ENCODE data around the gene ENPP3. TPM values are rescaled to one million over a fixed set of nuclear protein-coding genes. Genes with fewer than 3 reads are reported as not detected.

Gene ENPP3
- polyA plus RNA-seq, 1 of the 3 experiments (the other 2 are of a cell fraction) = not detected

GRCh38 chr6:131740161-131740560 lies 103.1 kb downstream of the ENPP3 start:
- no peak for DNase-seq
- CTCF ChIA-PET = no interaction called here
- H3K4me2 ChIP-seq = no peak overlapping the region

GRCh38 chr6:131741688-131742393 lies 104.7 kb downstream of the ENPP3 start:
- no peak overlapping the region for H3K4me2 ChIP-seq
- peaks cover 6% of the 10 kb centered on the region; the same call in 1 of the 2 replicates for H3K27me3 ChIP-seq (ENCODE audit: insufficient read depth)
- TF ChIP-seq PBX3 (IDR thresholded peaks at IDR 0.05) (no peak), SIN3A (IDR thresholded peaks at IDR 0.05; ENCODE audit: borderline replicate concordance, low read depth, low read length) (no peak), EP300 (IDR thresholded peaks at IDR 0.05; ENCODE audit: borderline replicate concordance in 1 of 2, low read depth in 1 of 2, low read length in 1 of 2) (no peak), TCF12 (IDR thresholded peaks at IDR 0.05) (no peak), RXRA (IDR thresholded peaks at IDR 0.05; ENCODE audit: borderline replicate concordance, low read depth) (no peak), FOXJ3 (CRISPR knock-in tag; IDR thresholded peaks at IDR 0.05) (no peak), MXI1 (IDR thresholded peaks at IDR 0.05; ENCODE audit: low read depth, low read length) (no peak), TEAD4 (IDR thresholded peaks at IDR 0.05; ENCODE audit: borderline replicate concordance, insufficient read depth) (no peak), FOXM1 (IDR thresholded peaks at IDR 0.05; ENCODE audit: low read depth) (no peak), RAD21 (IDR thresholded peaks at IDR 0.05; ENCODE audit: low read length) (no peak), FOSL2 (IDR thresholded peaks at IDR 0.05; ENCODE audit: borderline replicate concordance, low read depth) (no peak)
- DNase-seq = no peak
- no peaks in the 10 kb centered on the region for H3K9me2 ChIP-seq
- no peaks in the 10 kb centered on the region for H3K4me1 ChIP-seq (ENCODE audit: control insufficient read depth in 1 of 2, insufficient read depth in 2 of 2, low read depth in 1 of 2, low read length in 1 of 2)
- H2AFZ ChIP-seq (ENCODE audit: low read depth) = no peak overlapping the region
- H3K4me3 ChIP-seq (ENCODE audit: low read depth in 2 of 2, low read length in 1 of 2) = no peak overlapping the region
- WGBS (ENCODE audit: low lambda C conversion rate) = 1% methylated on average over 3 of the region's 3 CpGs
- no peak overlapping the region for H3K9ac ChIP-seq
- H3K27ac ChIP-seq (ENCODE audit: low read depth in 2 of 2, low read length in 1 of 2) = no peak overlapping the region
- no peaks in the 10 kb centered on the region for H4K20me1 ChIP-seq (ENCODE audit: insufficient read depth)
- H3F3A ChIP-seq (replicated peaks; ENCODE audit: insufficient read depth) = no peaks in the 10 kb centered on the region
- no peaks in the 10 kb centered on the region for H3K79me2 ChIP-seq (ENCODE audit: insufficient read depth)
- ChIA-PET POLR2A (no interaction called here), CTCF (no interaction called here)
- no peaks in the 10 kb centered on the region for H3K9me3 ChIP-seq
- H3K36me3 ChIP-seq (replicated peaks in 1 of 2; ENCODE audit: control insufficient read depth in 1 of 2, insufficient read depth in 2 of 2, low read length in 1 of 2) = no peaks in the 10 kb centered on the region

More at GRCh38 chr6:131740161-131740560, 103.1 kb downstream of the ENPP3 start:
- H3K36me3 ChIP-seq (replicated peaks in 1 of 2; ENCODE audit: control insufficient read depth in 1 of 2, insufficient read depth in 2 of 2, low read length in 1 of 2) = no peaks in the 10 kb centered on the region
- no peaks in the 10 kb centered on the region for H4K20me1 ChIP-seq (ENCODE audit: insufficient read depth)
- H3K9me3 ChIP-seq = no peaks in the 10 kb centered on the region
- no peak overlapping the region for H2AFZ ChIP-seq (ENCODE audit: low read depth)
- no peak for TF ChIP-seq PBX3 (IDR thresholded peaks at IDR 0.05)
- no peak for TF ChIP-seq REST (IDR thresholded peaks at IDR 0.05; ENCODE audit: low read depth, low read length)
- TF ChIP-seq YY1 (IDR thresholded peaks at IDR 0.05; ENCODE audit: low read depth) = no peak
- no peak for TF ChIP-seq CHD2 (IDR thresholded peaks at IDR 0.05; ENCODE audit: low read length, partially characterized antibody)
- TF ChIP-seq SIN3A (IDR thresholded peaks at IDR 0.05; ENCODE audit: borderline replicate concordance, low read depth, low read length) = no peak
- no peak overlapping the region for H3K9ac ChIP-seq
- H3K4me1 ChIP-seq (ENCODE audit: control insufficient read depth in 1 of 2, insufficient read depth in 2 of 2, low read depth in 1 of 2, low read length in 1 of 2) = no peaks in the 10 kb centered on the region
- H3F3A ChIP-seq (replicated peaks; ENCODE audit: insufficient read depth) = no peaks in the 10 kb centered on the region
- no peak overlapping the region for H3K4me3 ChIP-seq (ENCODE audit: low read depth in 2 of 2, low read length in 1 of 2)
- H3K27ac ChIP-seq (ENCODE audit: low read depth in 2 of 2, low read length in 1 of 2) = no peak overlapping the region
- 0% methylated on average over 4 of the region's 4 CpGs for WGBS (ENCODE audit: low lambda C conversion rate)
- H3K9me2 ChIP-seq = no peaks in the 10 kb centered on the region
- H3K27me3 ChIP-seq (ENCODE audit: insufficient read depth) = no peaks in the 10 kb centered on the region; the same call in 1 of the 2 replicates
- POLR2A ChIA-PET = no interaction called here
- H3K79me2 ChIP-seq (ENCODE audit: insufficient read depth) = no peaks in the 10 kb centered on the region
